GM18511 (cell line): ENCODE measurements around the gene HPCAL1.

Experiments used
- ATAC-seq: cut with Tn5 transposase; IDR thresholded peaks from one replicate; pipeline ENCODE4 v1.9.1; 2021; ENCODE audit warnings: mild to moderate bottlenecking, moderate library complexity; ENCODE audit not compliant: unreplicated experiment

The HPCAL1 gene

GRCh38 chr2:10347562-10347948 is 44.9 kb downstream of the HPCAL1 start:
- ATAC-seq: no peak

DNA sequence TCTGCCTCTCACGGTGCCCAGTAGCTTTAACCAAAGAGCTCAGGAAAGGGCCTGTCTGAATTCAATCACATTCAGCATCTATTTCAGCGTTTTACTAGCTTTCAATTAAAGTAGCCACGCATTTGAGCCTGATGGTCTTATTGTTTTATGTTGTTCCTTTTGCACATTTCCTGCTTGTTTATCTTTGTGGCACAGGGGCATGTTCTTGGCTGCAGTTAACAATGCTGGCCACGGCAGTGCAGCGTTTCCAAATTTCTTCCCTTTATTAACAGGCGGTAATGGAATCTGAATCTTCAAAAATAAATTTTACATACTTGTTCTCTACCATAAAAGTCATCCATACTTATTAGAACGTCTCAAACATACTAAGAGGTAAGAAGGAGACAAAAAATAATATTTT is 46.2 kb downstream of the HPCAL1 start:
- ATAC-seq: no peak

DNA sequence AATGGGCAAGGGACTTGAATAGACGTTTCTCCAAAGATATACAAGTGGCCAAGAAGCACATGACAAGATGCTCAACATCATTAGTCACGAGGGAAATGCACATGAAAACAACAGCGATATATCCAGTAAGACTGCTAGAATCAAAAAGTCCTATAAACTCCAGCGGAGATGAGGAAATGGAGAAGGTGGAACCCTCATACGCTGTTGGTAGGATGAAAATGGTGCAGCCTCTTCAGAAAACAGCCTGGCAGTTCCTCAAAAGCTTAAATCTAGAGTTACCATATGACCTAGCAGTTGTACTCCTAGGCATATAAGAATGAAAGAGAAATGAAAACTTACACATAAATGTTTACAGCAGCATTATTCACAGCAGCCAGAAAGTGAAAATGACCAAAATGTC is 48.1 kb downstream of the HPCAL1 start:
- no peak for ATAC-seq

- ATAC-seq: no peak
These were observed 49.7 kb downstream of the HPCAL1 start for GRCh38 chr2:10352361-10352760.

GRCh38 chr2:10352972-10353371 is 50.3 kb downstream of the HPCAL1 start:
- ATAC-seq: no peak

GRCh38 chr2:10353931-10354330 is 51.2 kb downstream of the HPCAL1 start:
- no peak for ATAC-seq

DNA sequence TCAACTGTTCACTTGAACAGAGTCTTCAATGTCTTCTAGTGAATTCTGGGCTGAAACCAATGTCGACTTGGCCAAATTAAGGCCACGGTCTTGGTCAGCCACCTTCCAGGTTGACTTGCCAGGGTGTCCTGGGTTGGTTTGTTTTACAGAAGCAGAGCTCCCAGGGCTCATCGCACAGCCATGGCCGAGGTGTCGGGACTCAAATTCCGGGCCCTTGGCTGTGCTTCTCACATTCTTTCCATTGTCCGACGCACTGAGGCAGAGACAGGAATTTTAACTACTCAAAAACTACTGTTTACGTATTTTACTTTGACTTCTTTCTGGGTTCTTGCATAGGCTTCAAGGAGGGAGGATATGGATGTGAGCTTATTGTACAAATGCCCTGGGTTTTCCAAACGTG is 51.7 kb downstream of the HPCAL1 start:
- no peak for ATAC-seq

DNA sequence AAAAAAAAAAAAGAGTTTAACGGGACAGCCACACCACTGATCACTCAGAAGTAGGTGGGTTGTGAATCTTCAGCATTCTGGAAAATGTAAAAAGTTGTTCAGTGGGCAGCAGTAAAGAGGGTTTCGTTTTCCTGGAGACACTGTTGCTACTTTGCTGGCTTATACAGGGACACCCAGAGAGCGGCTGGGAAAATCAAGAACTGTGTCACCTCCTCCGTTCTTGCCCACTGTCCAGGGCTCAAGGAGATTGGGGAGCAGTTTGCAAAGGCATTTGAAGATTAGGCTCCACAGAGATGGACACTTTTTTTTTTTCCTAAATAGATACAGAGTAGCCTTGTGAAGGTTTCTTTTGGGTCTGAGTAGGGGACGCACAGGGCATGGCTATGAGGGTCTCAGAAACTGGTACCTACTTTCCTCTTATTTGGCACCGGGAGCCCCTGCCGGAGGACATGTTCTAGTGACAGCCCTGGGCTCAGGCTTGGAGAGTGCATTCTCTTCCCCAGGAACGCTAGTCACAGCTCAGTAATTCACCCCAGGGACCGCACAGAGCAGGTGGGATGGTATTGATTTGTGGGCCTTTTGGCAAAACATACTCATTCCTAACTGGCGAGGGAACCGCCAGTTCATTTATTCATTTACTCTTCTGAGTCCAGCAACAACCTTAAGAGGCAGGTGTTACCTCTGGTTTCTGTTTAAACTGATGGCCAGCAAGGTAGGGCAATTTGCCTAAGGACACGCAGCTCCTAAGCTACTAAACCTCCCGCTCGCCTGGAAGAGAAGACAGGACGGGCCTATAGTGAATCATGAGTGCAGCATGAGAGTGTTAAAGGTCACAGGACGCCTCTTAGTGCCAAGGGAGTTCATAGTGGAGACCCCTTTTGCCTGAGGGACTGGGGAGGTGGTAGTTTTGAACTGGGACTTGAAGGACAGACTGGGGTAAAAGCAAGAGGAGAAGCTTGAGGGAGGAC is 53.1 kb downstream of the HPCAL1 start:
- no peak for ATAC-seq

GRCh38 chr2:10356439-10356811 is 53.7 kb downstream of the HPCAL1 start:
- no peak for ATAC-seq

GRCh38 chr2:10357193-10358169 is 54.8 kb downstream of the HPCAL1 start:
- ATAC-seq: no peak

DNA sequence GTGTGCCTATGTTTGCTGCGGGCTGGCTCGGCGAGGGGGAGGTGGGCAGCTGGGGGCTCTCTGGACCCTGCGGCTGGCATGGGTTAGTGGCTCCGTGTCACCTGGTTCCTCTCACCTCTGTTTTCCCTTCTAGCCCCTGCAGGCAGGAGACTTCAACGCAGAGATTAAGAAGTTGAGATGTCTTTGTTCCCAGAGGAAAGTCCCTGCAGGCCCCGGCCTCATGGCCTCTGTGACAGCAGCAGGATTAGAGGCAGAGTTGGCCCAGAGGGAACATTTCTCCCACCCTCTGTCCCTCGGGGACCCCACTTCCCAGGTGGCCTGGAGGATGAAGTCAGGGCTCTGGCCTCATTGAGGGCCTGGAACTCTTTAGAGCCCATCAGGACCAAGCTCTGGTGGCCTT is 56.5 kb downstream of the HPCAL1 start:
- ATAC-seq: no peak

- no peak for ATAC-seq
These were observed 57.1 kb downstream of the HPCAL1 start for GRCh38 chr2:10359731-10360329.

GRCh38 chr2:10360460-10360849 is 57.8 kb downstream of the HPCAL1 start:
- ATAC-seq: no peak

DNA sequence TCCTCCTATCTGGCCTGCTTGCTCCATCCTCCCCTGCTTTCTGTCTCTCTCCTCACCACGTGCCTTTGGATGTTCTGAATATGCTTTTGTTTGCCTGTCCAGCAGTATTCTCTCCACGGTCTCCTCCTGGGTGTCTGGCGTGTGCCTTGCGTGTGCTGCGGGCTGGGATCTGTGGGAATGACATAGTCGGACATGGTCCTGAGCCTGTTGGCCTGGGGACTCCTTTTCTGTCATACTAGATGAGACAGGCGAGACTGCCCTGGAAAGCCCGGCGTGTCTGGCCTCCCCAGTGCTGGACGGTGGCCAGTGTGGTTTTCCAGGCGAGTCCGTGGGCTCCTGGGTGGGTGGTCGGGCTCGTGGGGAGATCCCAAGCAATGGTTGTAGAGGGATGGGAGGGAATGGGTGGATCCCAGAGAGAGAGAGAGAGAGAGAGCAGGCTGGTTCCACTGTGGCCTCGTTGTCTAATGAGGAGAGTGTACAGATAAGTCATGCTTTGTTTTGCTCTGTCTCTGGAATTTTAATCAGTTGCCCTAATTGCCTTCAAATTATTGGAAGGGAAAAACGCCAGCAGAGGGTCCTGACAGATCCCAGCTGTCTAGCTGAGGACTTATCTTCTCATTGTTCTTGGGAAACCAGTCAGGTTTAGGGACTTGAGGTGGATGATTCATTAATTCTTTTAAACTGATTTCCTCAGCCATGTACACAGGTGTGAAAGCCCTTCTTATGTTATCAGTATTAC is 58.3 kb downstream of the HPCAL1 start:
- no peak for ATAC-seq

DNA sequence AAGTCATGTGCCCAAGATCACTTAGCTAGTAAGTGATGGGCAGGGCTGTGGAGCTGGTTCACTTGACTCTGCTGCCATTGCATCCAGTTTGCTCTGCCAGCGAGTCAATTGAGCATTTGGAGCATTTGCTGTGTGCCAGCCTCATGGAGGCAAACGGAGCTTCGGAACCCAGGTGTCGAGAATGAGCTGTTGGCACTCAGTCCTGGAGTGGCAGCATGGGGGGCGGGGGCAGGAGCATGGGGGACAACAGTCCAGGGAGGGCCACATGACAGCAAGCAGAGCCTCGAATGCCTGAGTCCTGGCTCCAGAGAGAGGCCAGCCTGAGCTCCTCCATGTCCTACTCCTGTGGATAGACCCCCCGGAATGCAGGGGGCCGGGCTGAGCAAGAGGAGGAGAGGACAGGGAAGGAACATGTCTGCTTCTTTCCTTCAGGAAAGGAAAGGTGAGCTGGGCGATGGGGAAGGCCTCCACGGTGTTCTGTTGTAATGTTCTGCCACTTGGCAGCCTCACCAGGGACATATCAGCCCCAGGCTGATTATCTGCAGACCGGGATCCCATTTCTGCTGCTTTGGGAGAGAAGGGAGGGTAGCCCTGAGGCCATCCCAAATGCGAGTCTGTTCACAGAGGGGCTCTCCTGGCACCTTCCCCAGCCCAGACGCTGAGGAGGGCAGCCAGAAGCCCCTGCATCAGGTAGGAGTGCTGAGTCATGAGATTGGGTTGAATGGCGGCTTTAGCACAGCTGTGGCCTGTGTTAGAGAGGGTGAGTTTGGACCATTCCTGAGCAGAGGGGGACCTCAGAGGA is 59.6 kb downstream of the HPCAL1 start:
- ATAC-seq: no peak

DNA sequence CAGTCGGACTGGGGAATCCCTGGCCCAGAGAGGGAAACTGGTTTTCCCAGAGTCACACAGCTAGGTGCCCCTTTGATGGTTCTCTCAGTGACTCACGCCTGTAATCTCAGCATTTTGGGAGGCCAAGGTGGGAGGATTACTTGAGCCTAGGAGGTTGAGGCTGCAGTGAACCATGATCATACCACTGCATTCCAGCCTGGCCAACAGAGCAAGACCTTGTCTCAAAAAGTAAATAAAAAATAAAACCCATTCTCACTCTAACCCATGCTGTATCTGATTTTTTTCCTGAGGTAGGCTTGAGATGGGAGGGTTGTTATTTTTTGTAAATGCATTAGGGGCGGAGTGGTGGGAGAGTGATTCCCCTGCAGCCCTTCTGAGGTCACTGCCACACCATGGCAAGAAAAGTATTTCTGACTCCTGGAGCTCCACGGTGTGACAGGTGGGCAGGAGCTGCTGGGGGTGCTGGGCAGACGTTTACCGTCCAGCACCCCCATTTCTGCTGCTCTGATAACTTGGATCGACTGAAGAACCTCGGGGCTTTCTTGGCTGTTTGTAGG is 60.3 kb downstream of the HPCAL1 start:
- no peak for ATAC-seq

- ATAC-seq: no peak
These were observed 61.3 kb downstream of the HPCAL1 start for GRCh38 chr2:10363861-10364610.

DNA sequence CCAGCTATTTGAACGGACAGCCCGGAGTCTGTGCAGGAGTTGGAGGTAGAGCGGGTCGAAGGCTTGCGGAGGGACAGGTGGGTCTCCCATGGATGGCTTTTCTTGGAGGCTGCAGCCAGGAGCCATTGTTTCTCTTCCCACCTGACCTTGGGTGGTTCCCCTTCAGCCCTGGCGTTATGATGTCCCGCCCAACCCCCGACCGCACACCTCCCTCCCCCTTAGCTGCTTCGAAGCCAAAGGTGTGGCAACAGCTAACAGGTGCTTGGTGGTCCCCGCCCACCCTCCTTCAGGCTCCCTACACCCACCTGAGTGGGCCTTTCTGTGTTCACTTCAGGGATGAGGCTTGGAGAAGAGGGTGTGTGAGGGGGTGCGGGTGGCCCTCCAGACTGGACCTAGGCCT is 62.7 kb downstream of the HPCAL1 start:
- no peak for ATAC-seq
